ENCODE measurements around the gene CCNF.
"Not testable (repeated sequence)": the region's sequence is repeated elsewhere in the genome, so short reads cannot be mapped to it uniquely, and the experiment has no call there.

Gene CCNF

GRCh38 chr16:2471653-2472487, 42.6 kb downstream of the CCNF start:
- no peak for DNase-seq (ENCODE audit: low spot score)

GRCh38 chr16:2472488-2472864, 43.2 kb downstream of the CCNF start:
- DNase-seq (ENCODE audit: low spot score): no peak

GRCh38 chr16:2472885-2473445, 43.7 kb downstream of the CCNF start:
- DNase-seq (ENCODE audit: low spot score): no peak

- peak; percentile 64 for DNase-seq (ENCODE audit: low spot score)
Observed at GRCh38 chr16:2473446-2473926, 44.2 kb downstream of the CCNF start.

- DNase-seq (ENCODE audit: low spot score): peak; percentile 61
Observed at GRCh38 chr16:2473999-2474876, 45.0 kb downstream of the CCNF start.

GRCh38 chr16:2474877-2475412, 45.7 kb downstream of the CCNF start, which contains the start of gene TBC1D24:
Gene TBC1D24 (plus strand): TSS chr16:2475127. CDS start chr16:2496149, 21,022 bp downstream.
- peak; percentile 96 for DNase-seq (ENCODE audit: low spot score)

- DNase-seq (ENCODE audit: low spot score): peak; percentile 64
Observed at GRCh38 chr16:2475413-2476344, 46.4 kb downstream of the CCNF start.

GRCh38 chr16:2476345-2476720, 47.1 kb downstream of the CCNF start:
- no peak for DNase-seq (ENCODE audit: low spot score)

GRCh38 chr16:2476741-2477140, 47.5 kb downstream of the CCNF start:
- DNase-seq (ENCODE audit: low spot score): no peak

GRCh38 chr16:2477327-2477726, 48.1 kb downstream of the CCNF start:
- DNase-seq (ENCODE audit: low spot score): no peak

GRCh38 chr16:2478279-2478678, 49.0 kb downstream of the CCNF start:
- no peak for DNase-seq (ENCODE audit: low spot score)

- DNase-seq (ENCODE audit: low spot score): not testable (repeated sequence)
Observed at GRCh38 chr16:2479996-2480395, 50.7 kb downstream of the CCNF start.

GRCh38 chr16:2480948-2481347, 51.7 kb downstream of the CCNF start:
- DNase-seq (ENCODE audit: low spot score): no peak

GRCh38 chr16:2481676-2482075, 52.4 kb downstream of the CCNF start:
- no peak for DNase-seq (ENCODE audit: low spot score)

- DNase-seq (ENCODE audit: low spot score): no peak
Observed at GRCh38 chr16:2482249-2482648, 53.0 kb downstream of the CCNF start.

GRCh38 chr16:2482708-2483534, 53.7 kb downstream of the CCNF start:
- no peak for DNase-seq (ENCODE audit: low spot score)

- DNase-seq (ENCODE audit: low spot score): no peak
Observed at GRCh38 chr16:2483939-2484897, 55.0 kb downstream of the CCNF start.

- DNase-seq (ENCODE audit: low spot score): no peak
Observed at GRCh38 chr16:2484898-2485508, 55.8 kb downstream of the CCNF start.

Data from D341Med (cell line).